H9 (cell line): Measurements from ENCODE around the gene ADGRL2. TPM values are rescaled to one million over a fixed set of nuclear protein-coding genes. Genes with fewer than 3 reads are reported as not detected.

Source experiments
- DNase-seq: peaks from one replicate; pipeline ENCODE4 v3.0.0-alpha.2; 2017
- H2AFZ ChIP-seq: one replicate; pipeline ENCODE4 v1.6.1; 2013; ENCODE audit warnings: mild to moderate bottlenecking, low read length, control low read depth, moderate library complexity
- H2AK5ac ChIP-seq: 2 replicates; pipeline ENCODE4 v1.6.1; 2013; ENCODE audit warnings: low read length, control low read depth, mixed read lengths; ENCODE audit not compliant: insufficient read length
- H2BK120ac ChIP-seq: one replicate; pipeline ENCODE4 v1.6.1; 2013; ENCODE audit warnings: low read depth, mild to moderate bottlenecking, low read length, control low read depth, inconsistent platforms; ENCODE audit not compliant: poor library complexity, severe bottlenecking
- H2BK12ac ChIP-seq: 2 replicates; pipeline ENCODE4 v1.6.1; 2013; ENCODE audit warnings: low read length, control low read depth, mixed read lengths, low read depth; ENCODE audit not compliant: insufficient read length
- H2BK15ac ChIP-seq: 2 replicates; pipeline ENCODE4 v1.6.1; 2013; ENCODE audit warnings: low read depth, low read length, control low read depth
- H2BK20ac ChIP-seq: one replicate; pipeline ENCODE4 v1.6.1; 2013; ENCODE audit warnings: low read depth, mild to moderate bottlenecking, low read length, control low read depth, inconsistent platforms; ENCODE audit not compliant: poor library complexity, severe bottlenecking
- H2BK5ac ChIP-seq: 2 replicates; pipeline ENCODE4 v1.6.1; 2013; ENCODE audit warnings: low read length, control low read depth, mixed read lengths; ENCODE audit not compliant: insufficient read length
- H3K14ac ChIP-seq: 2 replicates; pipeline ENCODE4 v1.6.1; 2013; ENCODE audit warnings: low read length, control low read depth; ENCODE audit not compliant: insufficient read depth
- H3K18ac ChIP-seq: 2 replicates; pipeline ENCODE4 v1.6.1; 2013; ENCODE audit warnings: low read depth, mild to moderate bottlenecking, mixed read lengths, low read length, control low read depth; ENCODE audit not compliant: insufficient read length
- H3K23ac ChIP-seq: 2 replicates; pipeline ENCODE4 v1.6.1; 2013; ENCODE audit warnings: low read length, control low read depth, mixed read lengths, low read depth; ENCODE audit not compliant: insufficient read length
- H3K23me2 ChIP-seq: 2 replicates; pipeline ENCODE4 v1.6.1; 2013; ENCODE audit warnings: low read depth, mild to moderate bottlenecking, mixed read lengths, low read length, control low read depth; ENCODE audit not compliant: insufficient read length, poor library complexity, severe bottlenecking
- H3K27ac ChIP-seq: 2 replicates; pipeline ENCODE4 v1.5.1; 2013; ENCODE audit warnings: low read length, control low read depth, mixed read lengths, low read depth; ENCODE audit not compliant: insufficient read length
- H3K27me3 ChIP-seq: 2 replicates; pipeline ENCODE4 v1.6.1; 2013; ENCODE audit warnings: low read length, control low read depth, inconsistent platforms; ENCODE audit not compliant: insufficient read depth
- H3K4ac ChIP-seq: 2 replicates; pipeline ENCODE4 v1.6.1; 2013; ENCODE audit warnings: low read depth, mild to moderate bottlenecking, control low read depth, inconsistent platforms, low read length, moderate library complexity
- H3K4me1 ChIP-seq: 2 replicates; pipeline ENCODE4 v1.6.1; 2013; ENCODE audit warnings: low read length, control low read depth, inconsistent platforms; ENCODE audit not compliant: insufficient read depth
- H3K4me2 ChIP-seq: 2 replicates; pipeline ENCODE4 v1.6.1; 2013; ENCODE audit warnings: low read length, control low read depth, mixed read lengths; ENCODE audit not compliant: insufficient read length, insufficient read depth
- H3K56ac ChIP-seq: 2 replicates; pipeline ENCODE4 v1.6.1; 2013; ENCODE audit warnings: low read depth, mild to moderate bottlenecking, mixed read lengths, low read length, control low read depth; ENCODE audit not compliant: insufficient read length
- H3K79me1 ChIP-seq: 2 replicates; pipeline ENCODE4 v1.6.1; 2013; ENCODE audit warnings: low read depth, mild to moderate bottlenecking, moderate library complexity, low read length, control low read depth, inconsistent platforms; ENCODE audit not compliant: insufficient read depth, poor library complexity, severe bottlenecking
- H3K79me2 ChIP-seq: 2 replicates; pipeline ENCODE4 v1.6.1; 2013; ENCODE audit warnings: low read length, control low read depth, inconsistent platforms; ENCODE audit not compliant: insufficient read depth
- H3K9ac ChIP-seq: 2 replicates; pipeline ENCODE4 v1.6.1; 2013; ENCODE audit warnings: low read length, control low read depth, mixed read lengths; ENCODE audit not compliant: insufficient read length; ENCODE audit errors: extremely low read depth
- H3K9me3 ChIP-seq: one replicate; pipeline ENCODE4 v1.6.1; 2013; ENCODE audit warnings: low read depth, low read length, inconsistent platforms; ENCODE audit not compliant: control insufficient read depth
- H3T11ph ChIP-seq: one replicate; pipeline ENCODE4 v1.6.1; 2013; ENCODE audit warnings: mild to moderate bottlenecking, low read length, control low read depth, inconsistent platforms
- H4K20me1 ChIP-seq: one replicate; pipeline ENCODE4 v1.6.1; 2013; ENCODE audit not compliant: control insufficient read depth, insufficient read length, insufficient read depth
- H4K5ac ChIP-seq: 2 replicates; pipeline ENCODE4 v1.6.1; 2013; ENCODE audit warnings: low read depth, mild to moderate bottlenecking, mixed read lengths, low read length, control low read depth; ENCODE audit not compliant: insufficient read length
- H4K8ac ChIP-seq: replicated peaks from 2 replicates; pipeline ENCODE4 v1.6.1; 2013; ENCODE audit warnings: low read length, control low read depth, mixed read lengths, low read depth; ENCODE audit not compliant: insufficient read length
- H4K91ac ChIP-seq: 2 replicates; pipeline ENCODE4 v1.6.1; 2013; ENCODE audit warnings: low read depth, mild to moderate bottlenecking, moderate library complexity, mixed read lengths, low read length, control low read depth; ENCODE audit not compliant: insufficient read length
- H3K27ac Mint-ChIP-seq, 3 experiments: 2 replicates in 2 of 3; 3 replicates in 1 of 3; pipeline ENCODE4 v1.8.0; 2020 to 2021; ENCODE audit warnings: mixed read lengths in 3 of 3, mild to moderate bottlenecking in 1 of 3, moderate library complexity in 1 of 3
- H3K27me3 Mint-ChIP-seq: 2 replicates; pipeline ENCODE4 v1.8.0; 2021; ENCODE audit warnings: low read depth, mild to moderate bottlenecking, moderate library complexity, mixed read lengths
- H3K36me3 Mint-ChIP-seq, 3 experiments: 2 replicates in 2 of 3; 3 replicates in 1 of 3; pipeline ENCODE4 v1.8.0; 2020 to 2021; ENCODE audit warnings: low read depth in 3 of 3, mixed read lengths in 3 of 3; ENCODE audit not compliant: insufficient read depth in 1 of 3
- H3K4me1 Mint-ChIP-seq, 2 experiments: 2 replicates each; pipeline ENCODE4 v1.8.0; 2020; ENCODE audit warnings: mixed read lengths in 2 of 2
- H3K4me3 Mint-ChIP-seq, 2 experiments: 2 replicates in 1 of 2; 3 replicates in 1 of 2; pipeline ENCODE4 v1.8.0; 2020 to 2021; ENCODE audit warnings: mild to moderate bottlenecking in 2 of 2, mixed read lengths in 2 of 2, moderate library complexity in 1 of 2
- H3K9me3 Mint-ChIP-seq, 2 experiments: 2 replicates in 1 of 2; 3 replicates in 1 of 2; pipeline ENCODE4 v1.8.0; 2020; ENCODE audit warnings: mild to moderate bottlenecking in 2 of 2, mixed read lengths in 2 of 2, moderate library complexity in 1 of 2
- WGBS: extraction: QIAGEN DNeasy Blood & Tissue Kit; methylation state at CpG from one replicate; pipeline ENCODE4 v1.1.7; 2013; ENCODE audit warnings: missing lambda C conversion rate, low lambda C conversion rate, mixed read lengths; ENCODE audit not compliant: insufficient read length; ENCODE audit errors: extremely low coverage; 5-methylcytosine and 5-hydroxymethylcytosine counted together
- total RNA-seq: library from RNA; stranded (reverse); gene quantifications from 2 replicates; pipeline ENCODE4 v1.2.1, GENCODE V29; 2021
- TF ChIP-seq, protein P1 (sequence below): fragments of 200-600 bp; sonication (generic); conservative IDR thresholded peaks from 3 replicates; pipeline ENCODE4 v1.8.0; 2021; ENCODE audit warnings: antibody characterized with exemption, mild to moderate bottlenecking

Gene ADGRL2
- total RNA-seq, 1 experiment from 2014 or later: 119 TPM

DNA sequence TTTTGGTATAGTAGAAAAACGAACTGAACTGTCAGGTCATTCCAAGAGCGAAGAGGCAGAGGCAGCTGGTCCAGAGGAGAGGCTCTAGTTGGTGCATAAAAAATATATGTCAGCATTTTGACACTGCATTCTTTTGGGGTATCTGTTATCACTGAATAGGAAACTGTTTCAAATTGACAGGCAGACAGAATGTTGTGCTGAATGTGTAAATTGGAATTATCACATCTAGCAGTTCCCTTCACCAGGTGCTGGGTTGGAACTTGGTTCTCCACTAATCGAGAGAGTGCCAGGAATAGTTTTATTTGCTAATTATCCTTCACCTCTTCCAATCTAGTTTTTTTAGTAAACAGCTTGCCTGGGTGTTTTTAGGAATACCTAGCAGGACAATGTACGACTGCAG, 52.2 kb downstream of the ADGRL2 start:
- TF ChIP-seq, protein P1, sequence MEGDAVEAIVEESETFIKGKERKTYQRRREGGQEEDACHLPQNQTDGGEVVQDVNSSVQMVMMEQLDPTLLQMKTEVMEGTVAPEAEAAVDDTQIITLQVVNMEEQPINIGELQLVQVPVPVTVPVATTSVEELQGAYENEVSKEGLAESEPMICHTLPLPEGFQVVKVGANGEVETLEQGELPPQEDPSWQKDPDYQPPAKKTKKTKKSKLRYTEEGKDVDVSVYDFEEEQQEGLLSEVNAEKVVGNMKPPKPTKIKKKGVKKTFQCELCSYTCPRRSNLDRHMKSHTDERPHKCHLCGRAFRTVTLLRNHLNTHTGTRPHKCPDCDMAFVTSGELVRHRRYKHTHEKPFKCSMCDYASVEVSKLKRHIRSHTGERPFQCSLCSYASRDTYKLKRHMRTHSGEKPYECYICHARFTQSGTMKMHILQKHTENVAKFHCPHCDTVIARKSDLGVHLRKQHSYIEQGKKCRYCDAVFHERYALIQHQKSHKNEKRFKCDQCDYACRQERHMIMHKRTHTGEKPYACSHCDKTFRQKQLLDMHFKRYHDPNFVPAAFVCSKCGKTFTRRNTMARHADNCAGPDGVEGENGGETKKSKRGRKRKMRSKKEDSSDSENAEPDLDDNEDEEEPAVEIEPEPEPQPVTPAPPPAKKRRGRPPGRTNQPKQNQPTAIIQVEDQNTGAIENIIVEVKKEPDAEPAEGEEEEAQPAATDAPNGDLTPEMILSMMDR: no peak
- whole genome bisulfite sequencing: no CpG with 5 or more reads among the region's 4 CpGs

More for the DNA sequence above, 52.2 kb downstream of the ADGRL2 start:
- Histone ChIP-seq H3K79me2 (peaks cover 6% of the 10 kb centered on the region; the same call in 1 of the 2 replicates), H3K27ac (no peak overlapping the region), H3K4ac (no peak overlapping the region), H3K4me1 (0 out of 2 replicates have a peak, but pooled peaks cover 2% of the 10 kb centered on the region), H3K9me3 (no peaks in the 10 kb centered on the region), H3K79me1 (peaks cover 3% of the 10 kb centered on the region), H3T11ph (no peak overlapping the region), H2BK5ac (no peak overlapping the region), H4K91ac (no peak overlapping the region), H4K20me1 (no peaks in the 10 kb centered on the region), H3K4me2 (no peak overlapping the region), H3K56ac (no peak overlapping the region), H2BK120ac (no peak overlapping the region), H4K8ac (no peak overlapping the region), H3K23me2 (no peaks in the 10 kb centered on the region), H2BK12ac (no peak overlapping the region), H3K23ac (no peak overlapping the region), H4K5ac (no peak overlapping the region), H3K14ac (no peak overlapping the region), H2BK20ac (no peak overlapping the region), H3K27me3 (no peaks in the 10 kb centered on the region), H2AK5ac (no peak overlapping the region), H3K9ac (no peak overlapping the region), H2AFZ (no peak overlapping the region), H2BK15ac (no peak overlapping the region), H3K18ac (no peak overlapping the region)
- DNase-seq: no peak
- Mint-ChIP-seq H3K36me3 (no peaks in the 10 kb centered on the region; a peak in 1 of 7 replicates), H3K4me1 (peaks cover 32 to 46% of the 10 kb centered on the region in 2 experiments), H3K4me3 (no peak overlapping the region), H3K9me3 (no peaks in the 10 kb centered on the region), H3K27ac (peak overlapping the region in 1 of 3 experiments; percentile 82; a peak in 1 of 7 replicates), H3K27me3 (no peaks in the 10 kb centered on the region)
